Natural killer cell (primary cell): ENCODE data around the gene DGUOK. TPM values are rescaled to one million over a fixed set of nuclear protein-coding genes. Genes with fewer than 3 reads are reported as not detected.

ENCODE experiments used
- ATAC-seq, 3 donors: fragments of 150-1000 bp in 2 of 3; fragments of 200-7000 bp in 1 of 3; cut with Tn5 transposase; 1 replicate in 1 of 3; 2 replicates in 2 of 3; pipeline ENCODE4 v1.10.0; 2021; ENCODE audit warnings: mild to moderate bottlenecking in 2 of 3, moderate library complexity in 2 of 3
- DNase-seq, 2 donors: peaks; one replicate each; pipeline versions ENCODE4 v3.0.0 to v3.0.0-alpha.2; 2013 to 2021; ENCODE audit warnings: mixed read lengths in 1 of 2
- H3K27ac ChIP-seq: one replicate; pipeline ENCODE4 v1.5.1; 2013; ENCODE audit warnings: mild to moderate bottlenecking, low read length
- H3K27me3 ChIP-seq: one replicate; pipeline ENCODE4 v1.6.1; 2013; ENCODE audit warnings: low read length; ENCODE audit not compliant: control insufficient read depth, insufficient read depth
- H3K36me3 ChIP-seq: one replicate; pipeline ENCODE4 v1.6.1; 2013; ENCODE audit warnings: low read length; ENCODE audit not compliant: control insufficient read depth, insufficient read depth
- H3K4me1 ChIP-seq: one replicate; pipeline ENCODE4 v1.6.1; 2013; ENCODE audit warnings: low read length; ENCODE audit not compliant: control insufficient read depth, insufficient read depth
- H3K4me3 ChIP-seq: one replicate; pipeline ENCODE4 v1.5.1; 2013; ENCODE audit warnings: low read length
- H3K9me3 ChIP-seq: one replicate; pipeline ENCODE4 v1.6.1; 2013; ENCODE audit warnings: low read length; ENCODE audit not compliant: control insufficient read depth, insufficient read depth
- H3K27ac Mint-ChIP-seq, 2 donors: one replicate each; pipeline ENCODE4 v1.8.0; 2022; ENCODE audit warnings: mild to moderate bottlenecking in 2 of 2, mixed read lengths in 2 of 2, moderate library complexity in 1 of 2
- H3K27me3 Mint-ChIP-seq, 2 donors: one replicate each; pipeline ENCODE4 v1.8.0; 2022; ENCODE audit warnings: low read depth in 2 of 2, mixed read lengths in 2 of 2
- H3K36me3 Mint-ChIP-seq: one replicate; pipeline ENCODE4 v1.8.0; 2022; ENCODE audit warnings: mixed read lengths
- H3K4me1 Mint-ChIP-seq, 2 donors: one replicate each; pipeline ENCODE4 v1.8.0; 2022; ENCODE audit warnings: mixed read lengths in 2 of 2
- H3K4me3 Mint-ChIP-seq: one replicate; pipeline ENCODE4 v1.8.0; 2022; ENCODE audit warnings: mild to moderate bottlenecking, moderate library complexity, mixed read lengths
- H3K9me3 Mint-ChIP-seq, 2 donors: one replicate each; pipeline ENCODE4 v1.8.0; 2022; ENCODE audit warnings: mixed read lengths in 2 of 2
- WGBS: methylation state at CpG from one replicate; pipeline ENCODE4 v1.1.7; 2013; ENCODE audit warnings: missing lambda C conversion rate; ENCODE audit not compliant: insufficient coverage; 5-methylcytosine and 5-hydroxymethylcytosine counted together
- intact Hi-C: fragments of 100-400 bp; cut with micrococcal nuclease; formaldehyde crosslinking; loops from one replicate; pipeline ENCODE4 v1.14.2; 2022
- total RNA-seq, 4 donors: library from RNA; stranded (reverse); fragments of 120-200 nt in 1 of 4; gene quantifications; one replicate each; pipeline versions ENCODE4 v1.2.3 to v1.2.4, GENCODE V29; 2013 to 2022
- TF ChIP-seq, protein P1 (sequence below): fragments of 200-600 bp; IDR thresholded peaks from one replicate; pipeline ENCODE4 v1.8.0; 2022; ENCODE audit warnings: antibody characterized with exemption

DGUOK gene
- total RNA-seq, 3 donors from 2014 or later (not counting 1 experiment from before 2014, with no cell fraction given), result 47.6 to 56.8 (median 54.8) TPM

DNA sequence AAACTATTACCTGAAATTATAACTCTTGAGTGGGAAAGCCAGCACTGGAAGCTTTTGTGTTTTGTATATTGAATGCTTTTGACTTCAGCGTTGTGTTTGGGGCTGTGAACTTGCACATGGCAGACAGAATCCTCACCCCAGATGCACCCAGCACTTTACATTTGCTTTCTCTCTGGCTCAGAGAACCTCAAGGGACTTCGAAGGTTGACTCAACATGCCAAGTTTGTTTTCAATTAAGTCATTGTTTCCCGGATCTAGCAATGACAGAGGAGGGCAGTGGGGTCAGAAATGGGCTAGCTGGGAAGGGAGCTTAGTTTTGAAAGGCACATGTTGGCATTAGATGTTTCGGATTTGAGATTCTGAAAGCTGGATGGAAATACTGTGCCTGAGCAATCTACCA, 80.4 kb downstream of the DGUOK start:
- ATAC-seq (no peak), DNase-seq (no peak)
- WGBS, result 83% methylated on average over 4 of the region's 4 CpGs
- H3K36me3 Mint-ChIP-seq, result peaks cover 5% of the 10 kb centered on the region
- no peaks in the 10 kb centered on the region for H3K27me3 Mint-ChIP-seq
- intact Hi-C loops, result loop anchor here (10.0 kb wide), 1 partner anchor 88 kb away; no protein-coding TSS in a partner anchor
- H3K27me3 ChIP-seq, result no peaks in the 10 kb centered on the region
- TF ChIP-seq, protein P1, sequence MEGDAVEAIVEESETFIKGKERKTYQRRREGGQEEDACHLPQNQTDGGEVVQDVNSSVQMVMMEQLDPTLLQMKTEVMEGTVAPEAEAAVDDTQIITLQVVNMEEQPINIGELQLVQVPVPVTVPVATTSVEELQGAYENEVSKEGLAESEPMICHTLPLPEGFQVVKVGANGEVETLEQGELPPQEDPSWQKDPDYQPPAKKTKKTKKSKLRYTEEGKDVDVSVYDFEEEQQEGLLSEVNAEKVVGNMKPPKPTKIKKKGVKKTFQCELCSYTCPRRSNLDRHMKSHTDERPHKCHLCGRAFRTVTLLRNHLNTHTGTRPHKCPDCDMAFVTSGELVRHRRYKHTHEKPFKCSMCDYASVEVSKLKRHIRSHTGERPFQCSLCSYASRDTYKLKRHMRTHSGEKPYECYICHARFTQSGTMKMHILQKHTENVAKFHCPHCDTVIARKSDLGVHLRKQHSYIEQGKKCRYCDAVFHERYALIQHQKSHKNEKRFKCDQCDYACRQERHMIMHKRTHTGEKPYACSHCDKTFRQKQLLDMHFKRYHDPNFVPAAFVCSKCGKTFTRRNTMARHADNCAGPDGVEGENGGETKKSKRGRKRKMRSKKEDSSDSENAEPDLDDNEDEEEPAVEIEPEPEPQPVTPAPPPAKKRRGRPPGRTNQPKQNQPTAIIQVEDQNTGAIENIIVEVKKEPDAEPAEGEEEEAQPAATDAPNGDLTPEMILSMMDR, result no peak
- no peak overlapping the region for H3K4me3 ChIP-seq
- no peaks in the 10 kb centered on the region for H3K9me3 Mint-ChIP-seq
- H3K9me3 ChIP-seq, result no peaks in the 10 kb centered on the region
- no peak overlapping the region for H3K27ac ChIP-seq
- H3K4me1 Mint-ChIP-seq, result peaks cover 54 to 66% of the 10 kb centered on the region in 2 donors
- H3K4me1 ChIP-seq, result peaks cover 23% of the 10 kb centered on the region
- H3K27ac Mint-ChIP-seq, result peak overlapping the region; percentile 65 to 72
- peak overlapping the region; percentile 40 for H3K4me3 Mint-ChIP-seq
- no peaks in the 10 kb centered on the region for H3K36me3 ChIP-seq

DNA sequence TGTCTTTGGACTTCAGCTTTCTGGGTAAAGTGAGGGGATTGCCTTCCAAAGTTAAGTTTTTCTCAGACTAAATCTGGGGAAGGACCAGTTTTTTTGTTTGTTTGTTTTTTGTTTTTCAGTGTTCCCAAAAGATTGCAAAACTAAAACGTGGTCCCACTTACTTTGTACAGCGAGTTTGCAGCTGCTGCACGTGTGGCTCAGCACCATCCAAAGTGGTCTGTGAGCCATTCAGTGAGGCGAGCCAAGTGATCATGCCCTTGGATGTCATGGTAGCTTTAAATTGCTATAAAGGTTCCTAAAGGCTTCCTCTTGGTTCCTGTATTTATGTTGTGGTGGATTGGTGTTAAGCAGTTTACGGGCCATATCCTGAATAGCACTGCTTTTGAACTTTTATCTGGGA, 81.0 kb downstream of the DGUOK start:
- 85% methylated on average over 5 of the region's 5 CpGs for WGBS
- no peaks in the 10 kb centered on the region for H3K9me3 ChIP-seq
- TF ChIP-seq, protein P1, result no peak
- no peaks in the 10 kb centered on the region for H3K36me3 ChIP-seq
- no peak overlapping the region for H3K27ac ChIP-seq
- peaks cover 21% of the 10 kb centered on the region for H3K4me1 ChIP-seq
- H3K4me3 ChIP-seq, result no peak overlapping the region
- Mint-ChIP-seq H3K36me3 (peaks cover 5% of the 10 kb centered on the region), H3K9me3 (no peaks in the 10 kb centered on the region), H3K27me3 (no peaks in the 10 kb centered on the region), H3K4me3 (no peak overlapping the region), H3K27ac (peak overlapping the region; percentile 17 to 59), H3K4me1 (peaks cover 53 to 65% of the 10 kb centered on the region in 2 donors)
- H3K27me3 ChIP-seq, result no peaks in the 10 kb centered on the region
- DNase-seq, result no peak
- no peak for ATAC-seq
- intact Hi-C loops, result loop anchor here (10.0 kb wide), 1 partner anchor 87 kb away; no protein-coding TSS in a partner anchor

Other genes starting within 250 kb of the DGUOK start
- 10 to 100 TPM; 20.4 to 24.1 (median 22.8) TPM for gene TPRKB, start 189.5 kb upstream of the DGUOK start, total RNA-seq
- 10 to 100 TPM; 45.7 to 50.2 (median 46.6) TPM for gene DUSP11, start 146.8 kb upstream of the DGUOK start, total RNA-seq
- not detected for gene C2orf78, start 142.7 kb upstream of the DGUOK start, total RNA-seq
- gene STAMBP, start 97.9 kb upstream of the DGUOK start, total RNA-seq, result 10 to 100 TPM; 23.8 to 27.3 (median 25.3) TPM
- not detected for gene ACTG2, start 33.9 kb upstream of the DGUOK start, total RNA-seq
- gene TET3, start 58.0 kb downstream of the DGUOK start, total RNA-seq, result 10 to 100 TPM; 40.0 to 47.9 (median 45.3) TPM
- gene BOLA3, start 221.0 kb downstream of the DGUOK start, total RNA-seq, result 10 to 100 TPM in 2 of 3 donors, 1 to 10 TPM in 1; 8.1 to 13.8 (median 11.9) TPM